ENCODE results near the gene FHIT.

DNA sequence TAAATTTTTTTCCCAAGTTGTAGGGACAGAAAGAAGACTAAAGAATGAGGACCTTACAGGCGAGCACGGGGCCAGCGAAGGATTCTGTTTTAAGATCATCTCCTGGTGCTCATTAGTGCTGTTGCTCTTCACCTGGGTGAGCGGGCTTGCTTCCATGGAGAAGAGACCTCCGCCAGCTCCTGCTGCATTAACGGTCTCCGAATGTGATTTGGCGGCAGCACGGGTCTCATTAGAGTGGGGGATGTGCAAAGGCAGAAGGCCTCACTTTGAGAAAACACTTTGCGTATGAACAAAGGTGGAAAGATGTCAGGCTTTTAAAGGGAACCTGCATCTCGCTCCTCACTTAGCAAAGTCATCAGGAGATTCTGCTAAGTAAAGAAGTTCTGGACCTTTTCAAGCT lies 1448.0 kb downstream of the FHIT start:
- TF ChIP-seq, protein P1, sequence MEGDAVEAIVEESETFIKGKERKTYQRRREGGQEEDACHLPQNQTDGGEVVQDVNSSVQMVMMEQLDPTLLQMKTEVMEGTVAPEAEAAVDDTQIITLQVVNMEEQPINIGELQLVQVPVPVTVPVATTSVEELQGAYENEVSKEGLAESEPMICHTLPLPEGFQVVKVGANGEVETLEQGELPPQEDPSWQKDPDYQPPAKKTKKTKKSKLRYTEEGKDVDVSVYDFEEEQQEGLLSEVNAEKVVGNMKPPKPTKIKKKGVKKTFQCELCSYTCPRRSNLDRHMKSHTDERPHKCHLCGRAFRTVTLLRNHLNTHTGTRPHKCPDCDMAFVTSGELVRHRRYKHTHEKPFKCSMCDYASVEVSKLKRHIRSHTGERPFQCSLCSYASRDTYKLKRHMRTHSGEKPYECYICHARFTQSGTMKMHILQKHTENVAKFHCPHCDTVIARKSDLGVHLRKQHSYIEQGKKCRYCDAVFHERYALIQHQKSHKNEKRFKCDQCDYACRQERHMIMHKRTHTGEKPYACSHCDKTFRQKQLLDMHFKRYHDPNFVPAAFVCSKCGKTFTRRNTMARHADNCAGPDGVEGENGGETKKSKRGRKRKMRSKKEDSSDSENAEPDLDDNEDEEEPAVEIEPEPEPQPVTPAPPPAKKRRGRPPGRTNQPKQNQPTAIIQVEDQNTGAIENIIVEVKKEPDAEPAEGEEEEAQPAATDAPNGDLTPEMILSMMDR (IDR thresholded peaks at IDR 0.05) = no peak
- TF ChIP-seq POLR2A (IDR thresholded peaks at IDR 0.05) = no peak
